Measurements from ENCODE around the gene TMEM267.
"Not testable (repeated sequence)": the region's sequence is repeated elsewhere in the genome, so short reads cannot be mapped to it uniquely, and the experiment has no call there.

TMEM267 gene

GRCh38 chr5:43456556-43456955 lies 27.1 kb downstream of the TMEM267 start:
- FAIRE-seq, result no peak

GRCh38 chr5:43441575-43441974 lies 42.1 kb downstream of the TMEM267 start:
- not testable (repeated sequence) for FAIRE-seq

- no peak for FAIRE-seq
Measured at GRCh38 chr5:43437062-43437660, 46.5 kb downstream of the TMEM267 start.

- FAIRE-seq, result no peak
Measured at GRCh38 chr5:43433382-43433781, 50.3 kb downstream of the TMEM267 start.

GRCh38 chr5:43432486-43433375 lies 50.9 kb downstream of the TMEM267 start:
- FAIRE-seq, result no peak

- no peak for FAIRE-seq
Measured at GRCh38 chr5:43429706-43430105, 54.0 kb downstream of the TMEM267 start.

GRCh38 chr5:43429016-43429415 lies 54.6 kb downstream of the TMEM267 start:
- FAIRE-seq, result no peak

- FAIRE-seq, result no peak
Measured at GRCh38 chr5:43427306-43427705, 56.4 kb downstream of the TMEM267 start.

- FAIRE-seq, result no peak
Measured at GRCh38 chr5:43425983-43426382, 57.7 kb downstream of the TMEM267 start.

- FAIRE-seq, result not testable (repeated sequence)
Measured at GRCh38 chr5:43423086-43423485, 60.6 kb downstream of the TMEM267 start.

- no peak for FAIRE-seq
Measured at GRCh38 chr5:43422143-43422542, 61.5 kb downstream of the TMEM267 start.

GRCh38 chr5:43421450-43422133 lies 62.1 kb downstream of the TMEM267 start:
- no peak for FAIRE-seq

GRCh38 chr5:43420241-43420640 lies 63.4 kb downstream of the TMEM267 start:
- no peak for FAIRE-seq

GRCh38 chr5:43418561-43418960 lies 65.1 kb downstream of the TMEM267 start:
- FAIRE-seq, result no peak

GRCh38 chr5:43416803-43417394 lies 66.8 kb downstream of the TMEM267 start:
- FAIRE-seq, result no peak

GRCh38 chr5:43415935-43416802 lies 67.5 kb downstream of the TMEM267 start:
- no peak for FAIRE-seq

GRCh38 chr5:43413966-43414365 lies 69.7 kb downstream of the TMEM267 start:
- no peak for FAIRE-seq

GRCh38 chr5:43412644-43413043 lies 71.0 kb downstream of the TMEM267 start:
- FAIRE-seq, result no peak

GRCh38 chr5:43412156-43412555 lies 71.5 kb downstream of the TMEM267 start, which contains the start of gene CCL28:
Gene CCL28, minus strand, starts transcription at chr5:43412391. Its CDS starts 75 bp downstream, at chr5:43412316.
- FAIRE-seq, result no peak

- no peak for FAIRE-seq
Measured at GRCh38 chr5:43411495-43411894, 72.2 kb downstream of the TMEM267 start.

GRCh38 chr5:43410414-43410813 lies 73.3 kb downstream of the TMEM267 start:
- no peak for FAIRE-seq

- FAIRE-seq, result no peak
Measured at GRCh38 chr5:43409809-43410271, 73.8 kb downstream of the TMEM267 start.
